ENCODE measurements around the gene TUT1. TPM values are rescaled to one million over a fixed set of nuclear protein-coding genes. Genes with fewer than 3 reads are reported as not detected.

Gene TUT1
- total RNA-seq, 1 donor from 2014 or later, result 12.0 TPM

- peak overlapping the region; percentile 9 to 33 for H3K4me3 ChIP-seq
- H3K4me1 ChIP-seq, result peaks cover 93% of the 10 kb centered on the region
- intact Hi-C loops (cut with DNase I), result no loop called here
- no peak for DNase-seq (ENCODE audit: extremely low spot score in 2 of 2)
- H3K27me3 ChIP-seq, result no peaks in the 10 kb centered on the region
- no peaks in the 10 kb centered on the region for H3K9me3 ChIP-seq
- H3K36me3 ChIP-seq, result peaks cover 0 to 20% of the 10 kb centered on the region in 2 donors
- peak overlapping the region; percentile 98 for H3K27ac ChIP-seq
- TF ChIP-seq POLR2A (IDR thresholded peaks at IDR 0.05), result no peak
- TF ChIP-seq, protein P1, sequence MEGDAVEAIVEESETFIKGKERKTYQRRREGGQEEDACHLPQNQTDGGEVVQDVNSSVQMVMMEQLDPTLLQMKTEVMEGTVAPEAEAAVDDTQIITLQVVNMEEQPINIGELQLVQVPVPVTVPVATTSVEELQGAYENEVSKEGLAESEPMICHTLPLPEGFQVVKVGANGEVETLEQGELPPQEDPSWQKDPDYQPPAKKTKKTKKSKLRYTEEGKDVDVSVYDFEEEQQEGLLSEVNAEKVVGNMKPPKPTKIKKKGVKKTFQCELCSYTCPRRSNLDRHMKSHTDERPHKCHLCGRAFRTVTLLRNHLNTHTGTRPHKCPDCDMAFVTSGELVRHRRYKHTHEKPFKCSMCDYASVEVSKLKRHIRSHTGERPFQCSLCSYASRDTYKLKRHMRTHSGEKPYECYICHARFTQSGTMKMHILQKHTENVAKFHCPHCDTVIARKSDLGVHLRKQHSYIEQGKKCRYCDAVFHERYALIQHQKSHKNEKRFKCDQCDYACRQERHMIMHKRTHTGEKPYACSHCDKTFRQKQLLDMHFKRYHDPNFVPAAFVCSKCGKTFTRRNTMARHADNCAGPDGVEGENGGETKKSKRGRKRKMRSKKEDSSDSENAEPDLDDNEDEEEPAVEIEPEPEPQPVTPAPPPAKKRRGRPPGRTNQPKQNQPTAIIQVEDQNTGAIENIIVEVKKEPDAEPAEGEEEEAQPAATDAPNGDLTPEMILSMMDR (IDR thresholded peaks at IDR 0.05), result no peak
These were observed 34.3 kb downstream of the TUT1 start for GRCh38 chr11:62556875-62557631.

GRCh38 chr11:62556108-62556874 is 35.0 kb downstream of the TUT1 start:
- Histone ChIP-seq H3K36me3 (peaks cover 0 to 15% of the 10 kb centered on the region in 2 donors), H3K4me3 (peak overlapping the region; percentile 9 to 33), H3K27me3 (no peaks in the 10 kb centered on the region), H3K9me3 (no peaks in the 10 kb centered on the region), H3K27ac (peak overlapping the region; percentile 98), H3K4me1 (peaks cover 96% of the 10 kb centered on the region)
- TF ChIP-seq POLR2AphosphoS5 (IDR thresholded peaks at IDR 0.05; ENCODE audit: insufficient read depth in 1 of 2, low read depth in 1 of 2), result peak; percentile 56 to 88
- TF ChIP-seq, protein P1 (IDR thresholded peaks at IDR 0.05), result no peak
- intact Hi-C loops (cut with DNase I), result no loop called here
- peak in 1 of 2 donors; percentile 97 for DNase-seq (ENCODE audit: extremely low spot score in 2 of 2)

DNA sequence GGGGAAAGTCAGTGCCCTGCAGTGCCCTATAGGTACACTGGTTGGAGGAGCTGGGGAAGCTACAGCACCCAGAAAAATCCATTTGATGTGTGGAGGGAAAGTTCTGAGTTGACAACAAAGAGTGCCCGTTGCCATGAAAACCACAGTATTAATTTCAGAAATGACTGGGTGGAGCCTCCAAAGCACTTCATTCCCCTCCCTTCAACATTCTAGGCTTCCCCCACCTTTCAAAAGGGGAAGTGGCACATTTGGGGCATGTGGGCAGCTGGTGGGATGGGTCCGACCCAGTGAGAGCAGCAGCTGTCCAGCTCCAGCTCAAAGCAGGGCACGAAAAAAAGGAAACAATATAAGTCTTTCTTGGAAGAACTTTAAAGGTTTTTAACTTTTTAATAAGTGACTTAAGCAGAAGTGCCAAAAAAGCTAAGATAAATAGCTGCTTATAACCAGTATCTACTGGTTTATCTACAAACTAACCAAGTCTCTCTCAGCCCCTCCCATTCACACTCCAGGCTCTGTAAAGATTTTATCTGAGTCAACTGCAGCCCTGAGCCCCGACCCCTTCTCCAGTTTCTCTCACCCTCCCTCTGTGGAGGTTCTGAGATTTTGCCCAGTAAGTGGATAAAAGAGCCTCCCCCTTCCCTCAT is 35.7 kb downstream of the TUT1 start:
- Histone ChIP-seq H3K27ac (peak overlapping the region; percentile 98), H3K4me1 (peaks cover 96% of the 10 kb centered on the region), H3K4me3 (peak overlapping the region in 1 of 2 donors; percentile 33), H3K27me3 (no peaks in the 10 kb centered on the region), H3K9me3 (no peaks in the 10 kb centered on the region), H3K36me3 (peaks cover 0 to 15% of the 10 kb centered on the region in 2 donors)
- intact Hi-C loops (cut with DNase I), result no loop called here
- no peak for TF ChIP-seq POLR2A (IDR thresholded peaks at IDR 0.05)
- no peak for TF ChIP-seq POLR2AphosphoS5 (IDR thresholded peaks at IDR 0.05; ENCODE audit: insufficient read depth in 1 of 2, low read depth in 1 of 2)
- TF ChIP-seq, protein P1 (IDR thresholded peaks at IDR 0.05), result no peak
- no peak for DNase-seq (ENCODE audit: extremely low spot score in 2 of 2)

- Histone ChIP-seq H3K36me3 (peaks cover 0 to 12% of the 10 kb centered on the region in 2 donors), H3K27me3 (no peaks in the 10 kb centered on the region), H3K27ac (peak overlapping the region; percentile 98), H3K4me1 (peaks cover 96% of the 10 kb centered on the region), H3K9me3 (no peaks in the 10 kb centered on the region), H3K4me3 (no peak overlapping the region)
- intact Hi-C loops (cut with DNase I), result no loop called here
- DNase-seq (ENCODE audit: extremely low spot score in 2 of 2), result no peak
- no peak for TF ChIP-seq POLR2AphosphoS5 (IDR thresholded peaks at IDR 0.05; ENCODE audit: insufficient read depth in 1 of 2, low read depth in 1 of 2)
- TF ChIP-seq, protein P1 (IDR thresholded peaks at IDR 0.05), result no peak
- no peak for TF ChIP-seq POLR2A (IDR thresholded peaks at IDR 0.05)
These were observed 36.7 kb downstream of the TUT1 start for GRCh38 chr11:62554387-62555167.

Data from vagina (tissue), 2 donors.